Smooth muscle cell (in vitro differentiated cells): ENCODE data around the gene RFX1. TPM values are rescaled to one million over a fixed set of nuclear protein-coding genes. Genes with fewer than 3 reads are reported as not detected.
A peak's percentile ranks its signal among the peaks of the same experiment; 100 is the strongest.

ENCODE experiments used
- DNase-seq: peaks from one replicate; lab custom pipeline; 2025; ENCODE audit not compliant: unreplicated experiment; lab: John Stamatoyannopoulos, UW
- H2AFZ ChIP-seq: fragments of 200-600 bp; sonication (generic); 2 replicates; pipeline ENCODE4 v1.6.0; 2016; ENCODE audit warnings: antibody characterized with exemption, low read depth, mild to moderate bottlenecking
- H3F3A ChIP-seq: fragments of 200-600 bp; sonication (generic); 2 replicates; pipeline ENCODE4 v1.6.0; 2017; ENCODE audit warnings: antibody characterized with exemption, low read depth
- H3K27ac ChIP-seq: fragments of 200-600 bp; sonication (generic); 2 replicates; pipeline ENCODE4 v1.5.1; 2016; ENCODE audit warnings: low read depth, mild to moderate bottlenecking
- H3K27me3 ChIP-seq: fragments of 200-600 bp; sonication (generic); 2 replicates; pipeline ENCODE4 v1.6.1; 2016; ENCODE audit warnings: low read depth, mild to moderate bottlenecking
- H3K36me3 ChIP-seq: fragments of 200-600 bp; sonication (generic); 2 replicates; pipeline ENCODE4 v1.5.1; 2016; ENCODE audit warnings: low read depth
- H3K4me1 ChIP-seq: fragments of 200-600 bp; sonication (generic); 2 replicates; pipeline ENCODE4 v1.5.1; 2016; ENCODE audit warnings: low read depth
- H3K4me2 ChIP-seq: fragments of 200-600 bp; sonication (generic); 2 replicates; pipeline ENCODE4 v1.6.0; 2016; ENCODE audit warnings: mild to moderate bottlenecking
- H3K4me3 ChIP-seq: fragments of 200-600 bp; sonication (generic); 2 replicates; pipeline ENCODE4 v1.5.1; 2016; ENCODE audit warnings: mild to moderate bottlenecking
- H3K79me2 ChIP-seq: fragments of 200-600 bp; sonication (generic); 2 replicates; pipeline ENCODE4 v1.6.0; 2016; ENCODE audit warnings: low read depth, mild to moderate bottlenecking
- H3K9ac ChIP-seq: fragments of 200-600 bp; sonication (generic); 2 replicates; pipeline ENCODE4 v1.6.0; 2016; ENCODE audit warnings: low read depth
- H3K9me3 ChIP-seq: fragments of 200-600 bp; sonication (generic); replicated peaks from 2 replicates; pipeline ENCODE4 v1.5.1; 2016; ENCODE audit warnings: low read depth
- H4K20me1 ChIP-seq: fragments of 200-600 bp; sonication (generic); 2 replicates; pipeline ENCODE4 v1.6.0; 2016; ENCODE audit warnings: low read depth
- CTCF ChIP-seq: fragments of 200-600 bp; sonication (generic); IDR thresholded peaks from 2 replicates; pipeline ENCODE4 v1.5.1; 2017; ENCODE audit warnings: borderline replicate concordance, mild to moderate bottlenecking, antibody characterized with exemption; ENCODE audit not compliant: insufficient read depth, poor library complexity, severe bottlenecking
- WGBS: methylation state at CpG from one replicate; pipeline ENCODE4 v1.1.7; 2016; ENCODE audit warnings: low lambda C conversion rate; 5-methylcytosine and 5-hydroxymethylcytosine counted together
- polyA plus RNA-seq: library from polyadenylated mRNA; unstranded; fragments of >200 nt; fragmentation: Nextera tagmentation; extraction: Ambion mirVana; gene quantifications from 2 replicates; pipeline ENCODE4 v1.2.1, GENCODE V29; 2016
- total RNA-seq: library from RNA; depleted of rRNA; stranded (reverse); fragments of >200 nt; gene quantifications from 2 replicates; pipeline ENCODE4 v1.2.3, GENCODE V29; 2014

Gene RFX1
- total and polyA plus RNA-seq, 2 experiments from 2014 or later: 2.2 TPM

GRCh38 chr19:13984875-13985741, 21.0 kb downstream of the RFX1 start:
- DNase-seq: no peak
- Histone ChIP-seq H3K36me3 (no peaks in the 10 kb centered on the region), H3F3A (no peaks in the 10 kb centered on the region), H3K79me2 (no peaks in the 10 kb centered on the region), H3K27me3 (no peaks in the 10 kb centered on the region), H3K9ac (no peak overlapping the region), H2AFZ (no peak overlapping the region), H4K20me1 (no peaks in the 10 kb centered on the region), H3K4me3 (no peak overlapping the region), H3K4me1 (peaks cover 17% of the 10 kb centered on the region), H3K4me2 (no peak overlapping the region), H3K9me3 (no peaks in the 10 kb centered on the region), H3K27ac (peak overlapping the region; percentile 62)
- TF ChIP-seq CTCF: no peak
- WGBS: 87% methylated on average over 25 of the region's 25 CpGs

GRCh38 chr19:13984186-13984585, 21.9 kb downstream of the RFX1 start:
- no peak overlapping the region for H2AFZ ChIP-seq
- no peak overlapping the region for H3K4me3 ChIP-seq
- H3F3A ChIP-seq: no peaks in the 10 kb centered on the region
- WGBS: 94% methylated on average over 10 of the region's 15 CpGs
- no peaks in the 10 kb centered on the region for H3K36me3 ChIP-seq
- H3K9me3 ChIP-seq: no peaks in the 10 kb centered on the region
- DNase-seq: no peak
- no peaks in the 10 kb centered on the region for H3K79me2 ChIP-seq
- no peak overlapping the region for H3K27ac ChIP-seq
- H4K20me1 ChIP-seq: no peaks in the 10 kb centered on the region
- H3K9ac ChIP-seq: no peak overlapping the region
- H3K27me3 ChIP-seq: no peaks in the 10 kb centered on the region
- peaks cover 22% of the 10 kb centered on the region for H3K4me1 ChIP-seq
- H3K4me2 ChIP-seq: no peak overlapping the region
- TF ChIP-seq CTCF: no peak

- WGBS: 93% methylated on average over 16 of the region's 21 CpGs
- no peak for TF ChIP-seq CTCF
- no peaks in the 10 kb centered on the region for H3K36me3 ChIP-seq
- H3K4me1 ChIP-seq: peaks cover 24% of the 10 kb centered on the region
- H3F3A ChIP-seq: no peaks in the 10 kb centered on the region
- no peaks in the 10 kb centered on the region for H3K9me3 ChIP-seq
- no peaks in the 10 kb centered on the region for H4K20me1 ChIP-seq
- H3K27me3 ChIP-seq: no peaks in the 10 kb centered on the region
- no peak overlapping the region for H3K4me2 ChIP-seq
- no peak overlapping the region for H3K27ac ChIP-seq
- no peak overlapping the region for H2AFZ ChIP-seq
- H3K79me2 ChIP-seq: no peaks in the 10 kb centered on the region
- DNase-seq: no peak
- no peak overlapping the region for H3K4me3 ChIP-seq
- H3K9ac ChIP-seq: no peak overlapping the region
Observed at GRCh38 chr19:13983213-13983889, 22.8 kb downstream of the RFX1 start.
